ENCODE measurements around the gene SYT17.
"Not testable (repeated sequence)": the region's sequence is repeated elsewhere in the genome, so short reads cannot be mapped to it uniquely, and the experiment has no call there.

Gene SYT17

DNA sequence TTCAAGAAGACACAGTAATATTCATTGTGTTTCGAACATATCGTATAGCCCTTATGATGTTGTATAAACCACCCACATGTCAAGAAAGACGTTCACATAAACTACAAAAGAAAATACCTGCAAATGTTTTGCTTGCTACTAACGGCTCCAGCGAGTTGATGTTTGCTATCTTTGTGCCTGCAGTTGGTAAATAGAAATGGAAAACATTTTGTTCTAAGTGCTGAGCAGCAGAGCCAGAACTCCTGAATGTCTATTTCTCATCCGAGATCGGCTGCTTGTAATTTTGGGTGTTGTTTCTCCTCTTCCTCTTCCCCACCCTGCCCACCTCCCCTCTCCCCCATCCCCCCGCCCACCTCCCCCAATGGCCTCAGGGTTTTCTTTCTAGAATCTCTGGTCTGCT is 5.0 kb downstream of the SYT17 start:
- Mint-ChIP-seq H3K27ac (no peak overlapping the region), H3K36me3 (no peaks in the 10 kb centered on the region), H3K27me3 (peaks cover 28% of the 10 kb centered on the region), H3K9me3 (no peaks in the 10 kb centered on the region), H3K4me1 (no peaks in the 10 kb centered on the region), H3K4me3 (no peak overlapping the region)
- CTCF ChIA-PET, result no interaction called here
- DNase-seq, result no peak

DNA sequence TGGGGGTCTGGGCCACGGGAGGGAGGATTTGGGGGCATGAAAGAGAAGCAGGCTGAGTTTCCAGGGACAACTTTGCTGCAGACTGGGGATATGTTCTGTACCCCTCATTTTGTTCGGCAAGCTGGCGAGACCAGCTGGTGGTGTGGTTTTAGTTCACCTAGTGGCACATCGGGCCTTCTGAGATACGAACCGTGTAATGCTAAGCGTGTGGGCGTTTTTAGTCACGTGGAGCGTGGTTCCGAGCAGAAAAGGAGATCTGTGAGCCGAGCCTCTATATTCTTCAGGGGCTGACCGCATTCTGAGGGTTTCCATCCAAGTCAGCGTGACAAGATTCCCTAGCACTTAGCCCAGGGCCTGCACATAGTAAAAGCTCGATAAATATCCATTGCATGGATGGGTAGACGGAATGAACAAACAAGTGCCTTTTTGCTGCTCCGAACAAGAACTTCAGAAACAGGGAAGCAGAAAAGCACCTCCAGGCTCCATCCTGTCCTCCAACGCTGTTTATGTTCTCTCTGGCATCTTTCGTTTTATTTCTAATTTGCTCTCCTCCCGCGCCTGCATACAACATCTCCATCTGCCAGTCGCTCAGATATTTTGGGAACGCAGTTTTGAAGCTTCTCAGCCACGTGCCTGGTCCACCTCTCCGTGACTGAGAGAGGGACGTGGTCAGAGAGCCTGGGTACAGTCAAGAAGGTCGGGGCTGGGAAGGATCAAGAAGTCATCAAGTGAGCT is 5.8 kb downstream of the SYT17 start:
- H3K27me3 Mint-ChIP-seq, result peaks cover 21% of the 10 kb centered on the region
- CTCF ChIA-PET, result no interaction called here
- no peaks in the 10 kb centered on the region for H3K4me1 Mint-ChIP-seq
- no peaks in the 10 kb centered on the region for H3K9me3 Mint-ChIP-seq
- no peak for DNase-seq
- no peaks in the 10 kb centered on the region for H3K36me3 Mint-ChIP-seq
- no peak overlapping the region for H3K27ac Mint-ChIP-seq
- H3K4me3 Mint-ChIP-seq, result no peak overlapping the region

DNA sequence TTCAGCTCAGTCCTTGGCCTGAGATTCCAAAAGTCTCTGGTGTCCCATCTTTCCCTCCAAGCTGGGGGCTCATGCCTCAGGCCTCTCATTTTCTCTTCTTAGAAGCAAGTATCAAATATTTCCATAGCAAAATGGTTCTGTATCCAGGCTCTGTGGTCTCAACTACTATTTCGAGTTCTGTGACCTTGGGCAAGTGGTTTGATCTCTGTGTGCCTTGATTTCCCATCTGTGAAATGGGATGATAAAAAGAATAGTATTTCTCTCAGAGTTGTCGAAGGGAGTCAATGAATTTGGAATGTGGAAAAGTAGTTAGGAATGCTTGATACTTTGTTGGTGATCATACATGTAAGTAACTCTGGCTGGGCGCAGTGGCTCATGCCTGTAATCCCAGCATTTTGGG is 6.4 kb downstream of the SYT17 start:
- CTCF ChIA-PET, result no interaction called here
- Mint-ChIP-seq H3K27me3 (peaks cover 14% of the 10 kb centered on the region), H3K36me3 (no peaks in the 10 kb centered on the region), H3K9me3 (no peaks in the 10 kb centered on the region), H3K27ac (no peak overlapping the region), H3K4me3 (no peak overlapping the region), H3K4me1 (no peaks in the 10 kb centered on the region)
- DNase-seq, result no peak

DNA sequence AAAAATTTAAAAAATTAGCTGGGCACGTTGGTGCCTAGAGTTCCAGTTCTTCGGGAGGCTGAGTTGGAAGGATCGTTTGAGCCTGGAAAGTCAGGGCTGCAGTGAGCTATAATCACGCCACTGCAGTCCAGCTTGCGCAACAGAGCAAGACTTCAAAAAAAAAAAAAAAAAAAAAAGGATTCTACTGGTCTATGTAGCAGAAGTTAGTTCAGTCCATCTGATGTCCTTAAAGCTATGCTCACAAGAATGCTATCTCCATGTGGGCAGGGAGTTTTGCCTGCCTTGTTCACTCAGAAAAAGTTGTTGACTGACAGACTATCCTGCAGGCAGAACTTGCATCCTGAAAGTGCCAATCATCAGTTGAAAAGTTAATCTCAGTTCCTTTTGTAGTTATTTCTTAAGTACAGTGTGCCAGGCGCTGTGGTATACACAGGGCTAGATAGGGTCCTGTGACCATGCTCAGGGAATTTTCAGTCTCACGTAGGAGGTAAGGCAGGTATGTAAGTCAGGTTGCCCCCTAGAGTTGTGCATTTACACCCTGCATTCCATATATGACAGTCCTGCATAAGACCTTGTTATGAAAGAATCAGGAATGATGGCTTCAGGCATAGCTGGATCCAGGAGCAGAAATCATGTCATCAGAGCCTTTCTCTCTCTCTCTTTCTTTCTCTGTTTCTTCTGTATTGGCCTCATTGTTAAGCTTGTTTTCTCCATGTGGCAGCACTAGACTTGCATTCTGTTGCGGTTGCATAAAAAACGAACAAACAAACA is 7.6 kb downstream of the SYT17 start:
- no peak for DNase-seq
- no peak overlapping the region for H3K4me3 Mint-ChIP-seq
- CTCF ChIA-PET, result interaction anchor here (0.6 to 8.6 kb wide), 3 partner anchors 77 to 259 kb away, joined by 3 to 76 read pairs (median 3); no protein-coding TSS in a partner anchor
- H3K4me1 Mint-ChIP-seq, result no peaks in the 10 kb centered on the region
- no peaks in the 10 kb centered on the region for H3K36me3 Mint-ChIP-seq
- H3K9me3 Mint-ChIP-seq, result no peaks in the 10 kb centered on the region
- peaks cover 2% of the 10 kb centered on the region for H3K27me3 Mint-ChIP-seq
- H3K27ac Mint-ChIP-seq, result no peak overlapping the region

DNA sequence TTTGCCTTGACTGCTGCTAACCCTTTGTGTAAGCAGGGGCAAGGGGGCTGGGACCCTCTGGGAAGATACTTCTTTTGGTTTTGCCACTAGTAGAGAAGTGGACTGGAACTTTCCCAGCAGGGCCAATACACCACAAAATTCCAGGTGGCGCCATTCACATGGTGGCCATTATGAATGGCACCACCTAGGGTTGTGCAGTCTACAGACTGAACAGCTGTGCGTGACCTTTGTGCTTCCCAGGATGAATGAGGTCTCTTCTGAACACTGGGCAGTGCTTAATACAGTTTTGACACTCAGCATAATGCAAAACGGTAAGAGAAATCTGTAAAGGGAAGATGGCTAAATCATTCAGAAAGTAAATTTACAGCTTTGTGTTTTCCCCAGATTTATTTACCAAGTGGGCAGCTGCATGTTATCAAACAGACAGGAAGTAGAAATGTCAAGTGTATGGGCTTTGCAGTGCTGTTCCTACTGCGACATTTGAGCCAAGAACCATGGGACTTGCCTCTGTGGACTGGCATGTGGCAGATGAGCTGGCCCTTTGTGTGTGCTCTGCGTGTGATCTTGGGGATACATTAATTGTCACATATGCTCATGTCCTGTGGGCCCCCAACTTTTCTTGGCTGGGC is 9.2 kb downstream of the SYT17 start:
- no peak overlapping the region for H3K27ac Mint-ChIP-seq
- no peaks in the 10 kb centered on the region for H3K36me3 Mint-ChIP-seq
- no peak overlapping the region for H3K4me3 Mint-ChIP-seq
- no peak for DNase-seq
- no peaks in the 10 kb centered on the region for H3K27me3 Mint-ChIP-seq
- no peaks in the 10 kb centered on the region for H3K9me3 Mint-ChIP-seq
- H3K4me1 Mint-ChIP-seq, result no peaks in the 10 kb centered on the region
- CTCF ChIA-PET, result interaction anchor here (0.6 to 8.6 kb wide), 3 partner anchors 13 to 92 kb away, joined by 3 to 76 read pairs (median 4); no protein-coding TSS in a partner anchor

DNA sequence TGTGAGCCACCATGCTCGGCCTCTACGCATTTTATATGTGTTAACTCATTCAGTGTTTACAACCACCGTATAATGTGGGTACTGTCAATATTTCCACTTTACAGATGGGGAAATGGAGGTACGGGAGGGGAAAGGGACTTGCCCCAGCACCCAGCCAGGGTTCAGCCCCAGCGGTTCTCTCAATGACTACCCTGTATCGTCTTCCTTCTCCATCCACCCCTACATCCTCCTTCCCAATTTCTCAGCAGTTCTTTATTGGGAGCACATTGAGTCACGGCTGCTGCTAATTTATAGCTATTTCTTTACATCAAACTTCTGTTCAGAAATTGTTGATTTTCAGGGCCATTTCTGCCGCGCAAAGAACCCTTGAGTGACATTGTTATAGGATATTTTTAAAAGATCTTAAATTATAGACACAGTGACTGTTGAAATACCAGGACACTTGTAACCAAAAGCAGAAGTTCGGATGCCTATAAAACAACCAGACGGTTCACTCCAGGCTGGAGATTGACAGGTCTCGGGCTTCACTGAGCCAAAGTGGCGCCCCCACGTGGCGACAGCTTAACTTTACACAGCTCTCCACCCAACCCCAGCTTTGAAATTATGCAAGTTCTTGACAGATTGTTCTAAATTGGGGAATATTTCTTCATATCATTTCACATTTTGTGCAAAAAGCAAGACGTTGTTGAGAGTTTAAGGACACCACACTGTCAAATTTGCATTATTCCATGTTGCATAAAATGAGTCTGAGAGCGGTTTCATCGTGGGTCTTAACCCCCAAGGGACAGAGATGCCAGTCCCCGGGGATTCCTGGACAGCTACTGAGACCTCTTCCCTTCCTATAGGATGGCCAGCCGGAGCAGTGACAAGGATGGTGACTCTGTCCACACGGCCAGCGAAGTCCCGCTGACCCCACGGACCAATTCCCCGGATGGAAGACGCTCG is 11.8 kb downstream of the SYT17 start:
- Mint-ChIP-seq H3K36me3 (no peaks in the 10 kb centered on the region), H3K9me3 (no peaks in the 10 kb centered on the region), H3K4me1 (no peaks in the 10 kb centered on the region), H3K27me3 (no peaks in the 10 kb centered on the region), H3K4me3 (no peak overlapping the region), H3K27ac (no peak overlapping the region)
- CTCF ChIA-PET, result interaction anchor here (0.7 to 8.6 kb wide), 14 partner anchors 8 to 202 kb away, joined by 3 to 76 read pairs (median 3); no protein-coding TSS in a partner anchor
- peak; percentile 28 for DNase-seq

DNA sequence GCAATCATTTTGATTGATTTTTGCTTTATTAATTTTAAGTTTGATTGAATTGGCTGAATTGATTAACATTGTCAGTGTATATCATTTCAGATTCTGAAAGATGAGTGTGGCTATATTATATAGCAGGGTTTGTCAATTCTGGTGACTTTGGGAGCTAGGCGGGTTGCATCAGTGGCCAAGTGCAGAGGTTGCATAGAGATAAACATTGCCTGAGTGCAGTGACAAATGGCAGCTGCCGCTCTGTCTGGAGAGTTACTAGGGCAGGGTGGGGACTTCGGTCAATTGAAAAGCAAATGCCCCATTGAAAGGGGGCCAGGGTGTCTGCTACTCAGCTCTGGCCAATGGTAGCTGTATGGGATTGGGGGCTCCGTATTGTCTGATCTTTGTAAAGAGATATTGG is 12.7 kb downstream of the SYT17 start:
- Mint-ChIP-seq H3K9me3 (no peaks in the 10 kb centered on the region), H3K4me3 (no peak overlapping the region), H3K4me1 (no peaks in the 10 kb centered on the region), H3K27me3 (no peaks in the 10 kb centered on the region), H3K27ac (no peak overlapping the region), H3K36me3 (no peaks in the 10 kb centered on the region)
- CTCF ChIA-PET, result interaction anchor here (1.0 to 8.6 kb wide), 4 partner anchors 9 to 96 kb away, joined by 3 to 76 read pairs (median 6); no protein-coding TSS in a partner anchor
- no peak for DNase-seq

DNA sequence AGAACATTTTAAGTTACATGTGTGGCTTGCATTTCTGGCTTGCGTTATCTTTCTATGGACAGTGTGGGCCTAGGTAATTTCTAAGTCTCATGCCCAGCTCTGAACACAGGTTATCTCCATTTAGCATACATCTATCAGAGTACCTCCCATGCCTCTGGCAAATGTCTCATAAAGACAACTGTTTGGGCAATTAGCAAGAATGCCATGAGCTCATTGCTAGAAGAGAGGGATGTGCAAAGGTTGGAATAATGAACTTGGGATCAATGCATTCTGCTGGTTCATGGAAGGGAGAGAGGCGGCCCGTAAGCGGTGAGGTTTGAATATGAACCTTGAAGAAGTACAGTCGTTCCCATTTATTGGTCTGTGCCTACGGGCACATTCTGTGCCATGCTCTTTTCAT is 14.4 kb downstream of the SYT17 start:
- Mint-ChIP-seq H3K27me3 (no peaks in the 10 kb centered on the region), H3K4me1 (no peaks in the 10 kb centered on the region), H3K36me3 (no peaks in the 10 kb centered on the region), H3K4me3 (no peak overlapping the region), H3K9me3 (no peaks in the 10 kb centered on the region), H3K27ac (no peak overlapping the region)
- CTCF ChIA-PET, result interaction anchor here (8.6 kb wide), 1 partner anchor 97 kb away, joined by 76 read pairs; no protein-coding TSS in a partner anchor
- DNase-seq, result no peak

DNA sequence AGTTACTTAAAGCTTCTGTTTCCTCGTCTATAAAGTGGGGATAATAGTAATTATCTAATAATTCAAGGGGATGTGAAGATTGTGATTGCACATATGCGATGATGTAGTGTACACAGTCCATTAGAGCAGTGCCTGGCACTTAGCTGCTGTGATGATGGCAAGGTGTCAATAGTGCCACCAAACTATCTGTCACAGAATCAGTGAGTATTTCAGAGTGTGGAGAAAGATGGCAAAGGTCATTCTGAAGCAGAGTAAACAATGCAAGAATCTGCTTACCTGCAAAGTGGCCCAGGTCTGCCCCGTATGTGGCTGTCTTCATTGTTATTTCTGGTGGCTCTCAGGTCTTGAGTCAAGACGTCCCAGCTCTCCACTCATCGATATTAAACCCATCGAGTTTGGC is 15.1 kb downstream of the SYT17 start:
- no peak overlapping the region for H3K27ac Mint-ChIP-seq
- H3K27me3 Mint-ChIP-seq, result no peaks in the 10 kb centered on the region
- CTCF ChIA-PET, result interaction anchor here (8.6 kb wide), 1 partner anchor 98 kb away, joined by 76 read pairs; no protein-coding TSS in a partner anchor
- H3K9me3 Mint-ChIP-seq, result peaks cover 3% of the 10 kb centered on the region
- DNase-seq, result no peak
- no peak overlapping the region for H3K4me3 Mint-ChIP-seq
- no peaks in the 10 kb centered on the region for H3K36me3 Mint-ChIP-seq
- no peaks in the 10 kb centered on the region for H3K4me1 Mint-ChIP-seq

DNA sequence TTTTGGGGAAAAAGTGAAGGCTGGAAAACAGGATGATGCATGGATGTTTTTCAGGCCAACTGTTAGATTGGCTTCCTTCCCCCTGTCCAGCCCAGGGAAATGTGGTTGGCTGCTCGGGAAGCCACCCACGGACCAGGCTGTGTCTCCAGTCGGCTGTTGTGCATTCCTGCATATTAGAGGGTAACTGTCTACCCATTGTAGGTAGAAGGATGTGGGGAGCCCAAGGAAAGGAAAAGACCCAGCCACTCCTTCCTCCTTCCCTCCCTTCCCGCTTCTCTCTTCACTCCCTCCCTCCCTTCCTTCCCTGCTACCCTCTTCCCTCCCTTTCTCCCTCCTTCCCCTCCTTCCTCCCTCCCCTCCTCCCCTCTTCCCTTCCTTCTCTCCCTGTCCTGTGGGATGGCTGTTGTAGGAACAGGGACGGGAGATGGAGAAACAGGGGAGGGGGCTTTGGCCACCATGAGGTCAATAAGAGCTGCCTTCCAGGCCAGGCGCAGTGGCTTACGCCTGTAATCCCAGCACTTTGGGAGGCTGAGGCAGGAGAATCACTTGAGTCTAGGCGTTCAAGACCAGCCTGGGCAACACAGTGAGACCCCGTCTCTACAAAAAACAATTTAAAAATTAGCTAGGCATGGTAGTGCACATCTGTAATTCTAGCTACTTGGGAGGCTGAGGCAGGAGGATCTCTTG is 16.9 kb downstream of the SYT17 start:
- no peaks in the 10 kb centered on the region for H3K27me3 Mint-ChIP-seq
- no peak overlapping the region for H3K27ac Mint-ChIP-seq
- no peak for DNase-seq
- H3K9me3 Mint-ChIP-seq, result peaks cover 4% of the 10 kb centered on the region
- no peak overlapping the region for H3K4me3 Mint-ChIP-seq
- CTCF ChIA-PET, result interaction anchor here (1.8 kb wide), 1 partner anchor 99 kb away, joined by 4 read pairs; no protein-coding TSS in a partner anchor
- H3K36me3 Mint-ChIP-seq, result no peaks in the 10 kb centered on the region
- H3K4me1 Mint-ChIP-seq, result no peaks in the 10 kb centered on the region

DNA sequence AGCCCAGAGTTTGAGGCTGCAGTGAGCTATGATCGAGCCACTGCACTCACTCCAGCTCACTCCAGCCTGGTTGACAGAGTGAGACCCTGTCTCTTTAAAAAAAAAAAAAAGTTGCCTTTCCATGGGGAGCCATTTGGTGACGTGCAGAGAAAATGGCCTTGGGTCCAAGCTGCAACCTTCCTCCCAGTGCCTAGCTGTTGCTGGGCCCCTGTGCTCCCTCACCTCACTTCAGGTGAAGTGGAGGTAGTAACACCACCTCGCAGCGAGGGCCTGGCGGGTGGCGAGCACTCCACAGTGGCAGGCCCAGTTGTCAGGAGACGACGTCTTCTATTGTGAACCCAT is 17.4 kb downstream of the SYT17 start:
- Mint-ChIP-seq H3K9me3 (peaks cover 4% of the 10 kb centered on the region), H3K4me3 (no peak overlapping the region), H3K4me1 (no peaks in the 10 kb centered on the region), H3K27ac (no peak overlapping the region), H3K36me3 (no peaks in the 10 kb centered on the region), H3K27me3 (no peaks in the 10 kb centered on the region)
- no peak for DNase-seq
- CTCF ChIA-PET, result interaction anchor here (1.8 kb wide), 1 partner anchor 100 kb away, joined by 4 read pairs; no protein-coding TSS in a partner anchor

DNA sequence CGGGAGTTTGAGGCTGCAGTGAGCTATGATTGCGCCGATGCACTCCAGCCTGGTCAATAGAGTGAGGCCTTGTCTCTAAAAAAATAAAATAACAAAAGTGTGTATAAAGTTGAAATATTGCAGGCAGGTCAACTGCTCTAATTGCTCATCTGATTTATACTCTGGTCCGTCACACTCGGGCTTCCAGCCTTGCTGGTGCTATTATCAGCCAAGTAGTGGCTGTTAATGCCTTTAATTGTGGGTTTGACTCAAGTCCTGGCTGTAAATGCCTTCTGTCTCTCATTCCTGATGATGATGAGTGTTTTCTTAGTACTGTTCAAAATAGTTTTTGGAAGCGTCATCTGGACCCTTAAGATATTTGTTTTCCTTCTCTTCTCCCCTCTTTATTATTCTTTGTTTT is 18.4 kb downstream of the SYT17 start:
- CTCF ChIA-PET, result interaction anchor here (0.6 to 1.8 kb wide), 2 partner anchors 100 to 772 kb away, joined by 3 to 4 read pairs; no protein-coding TSS in a partner anchor
- H3K36me3 Mint-ChIP-seq, result no peaks in the 10 kb centered on the region

DNA sequence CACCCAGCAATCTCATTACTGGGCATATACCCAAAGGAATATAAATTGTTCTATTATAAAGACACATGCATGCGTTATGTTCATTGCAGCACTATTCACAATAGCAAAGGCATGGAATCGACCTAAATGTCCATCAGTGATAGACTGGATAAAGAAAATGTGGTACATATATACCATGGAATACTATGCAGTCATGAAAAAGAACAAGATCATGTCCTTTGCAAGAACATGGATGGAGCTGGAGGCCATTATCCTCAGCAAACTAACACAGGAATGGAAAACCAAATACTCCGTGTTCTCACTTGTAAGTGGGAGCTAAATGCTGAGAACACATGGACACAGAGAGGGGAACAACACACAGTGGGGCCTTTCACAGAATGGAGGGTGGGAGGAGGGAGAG is 19.9 kb downstream of the SYT17 start:
- H3K9me3 Mint-ChIP-seq, H3K36me3 Mint-ChIP-seq, H3K4me1 Mint-ChIP-seq, H3K27ac Mint-ChIP-seq, H3K27me3 Mint-ChIP-seq, DNase-seq, H3K4me3 Mint-ChIP-seq: not testable (repeated sequence)
- CTCF ChIA-PET, result interaction anchor here (0.8 to 1.1 kb wide), 2 partner anchors 8 to 11 kb away, joined by 3 to 5 read pairs; no protein-coding TSS in a partner anchor

More for the DNA sequence above, 18.4 kb downstream of the SYT17 start:
- DNase-seq, result no peak
- Mint-ChIP-seq H3K27me3 (no peaks in the 10 kb centered on the region), H3K4me3 (no peak overlapping the region), H3K9me3 (peaks cover 4% of the 10 kb centered on the region), H3K4me1 (no peaks in the 10 kb centered on the region), H3K27ac (no peak overlapping the region)

Measured in activated naive CD4-positive, alpha-beta T cell treated with anti-CD3 and anti-CD28 coated beads, Interleukin-2, amount 10 ng/mL, durations not matched to agents 7 days and 5 days (primary cell).